ENCODE measurements around the gene ICOS. TPM values are rescaled to one million over a fixed set of nuclear protein-coding genes. Genes with fewer than 3 reads are reported as not detected.

ICOS gene
- total and polyA plus RNA-seq, 11 donors: 0.04 to 0.85 (median 0.27) TPM; not detected in 8

- Histone ChIP-seq H3K27me3 (no peaks in the 10 kb centered on the region), H3K36me3 (no peaks in the 10 kb centered on the region), H3K27ac (no peak overlapping the region), H3K9me3 (no peaks in the 10 kb centered on the region), H3K4me1 (peaks cover 0 to 22% (median 2%) of the 10 kb centered on the region in 12 donors), H3K4me3 (no peak overlapping the region)
- TF ChIP-seq POLR2A (IDR thresholded peaks at IDR 0.05): no peak
- TF ChIP-seq CTCF (IDR thresholded peaks at IDR 0.05): no peak
- 68 to 71% (median 69%) methylated on average over 8 of the region's 8 CpGs for WGBS, 4 donors
- no peak for DNase-seq
- intact Hi-C loops (cut with DNase I): loop anchor here in 3 of 10 donors (5.0 to 10.0 kb wide), 3 partner anchors 430 to 690 kb away; no protein-coding TSS in a partner anchor
- ATAC-seq: no peak
Observed at GRCh38 chr2:203914546-203915182, 21.9 kb upstream of the ICOS start.

GRCh38 chr2:203915256-203915655 lies 21.3 kb upstream of the ICOS start:
- Histone ChIP-seq H3K4me3 (no peak overlapping the region), H3K9me3 (no peaks in the 10 kb centered on the region), H3K4me1 (peaks cover 0 to 16% (median 2%) of the 10 kb centered on the region in 12 donors), H3K27ac (no peak overlapping the region), H3K36me3 (no peaks in the 10 kb centered on the region), H3K27me3 (no peaks in the 10 kb centered on the region)
- no peak for DNase-seq
- ATAC-seq: no peak
- 71 to 81% (median 78%) methylated on average over 7 of the region's 7 CpGs for WGBS, 4 donors
- TF ChIP-seq POLR2A (IDR thresholded peaks at IDR 0.05): no peak
- no peak for TF ChIP-seq CTCF (IDR thresholded peaks at IDR 0.05)
- intact Hi-C loops (cut with DNase I): loop anchor here in 2 of 10 donors (10.0 kb wide), 2 partner anchors 430 to 690 kb away; no protein-coding TSS in a partner anchor

GRCh38 chr2:203916756-203917155 lies 19.8 kb upstream of the ICOS start:
- H3K36me3 ChIP-seq: no peaks in the 10 kb centered on the region
- no peaks in the 10 kb centered on the region for H3K27me3 ChIP-seq
- H3K4me3 ChIP-seq: no peak overlapping the region
- no peaks in the 10 kb centered on the region for H3K9me3 ChIP-seq
- DNase-seq (no peak), ATAC-seq (no peak)
- intact Hi-C loops (cut with DNase I): loop anchor here in 2 of 10 donors (10.0 kb wide), 2 partner anchors 432 to 692 kb away; no protein-coding TSS in a partner anchor
- H3K4me1 ChIP-seq: peaks cover 0 to 16% (median 2%) of the 10 kb centered on the region in 12 donors
- no peak overlapping the region for H3K27ac ChIP-seq
- TF ChIP-seq POLR2A (IDR thresholded peaks at IDR 0.05) (no peak), CTCF (IDR thresholded peaks at IDR 0.05) (no peak)

- intact Hi-C loops (cut with DNase I): loop anchor here in 2 of 10 donors (10.0 kb wide), 2 partner anchors 433 to 693 kb away; no protein-coding TSS in a partner anchor
- no peak for TF ChIP-seq POLR2A (IDR thresholded peaks at IDR 0.05)
- peak in 3 of 4 donors; percentile 13 to 49 (median 47) for ATAC-seq
- Histone ChIP-seq H3K36me3 (no peaks in the 10 kb centered on the region), H3K4me3 (no peak overlapping the region), H3K27ac (no peak overlapping the region), H3K4me1 (peaks cover 0 to 16% (median 2%) of the 10 kb centered on the region in 12 donors), H3K9me3 (no peaks in the 10 kb centered on the region), H3K27me3 (no peaks in the 10 kb centered on the region)
- WGBS, 4 donors: 42 to 48% (median 44%) methylated on average over 7 of the region's 7 CpGs
- DNase-seq: no peak
Observed at GRCh38 chr2:203918264-203918663, 18.3 kb upstream of the ICOS start.
